ENCODE data around the gene FGFR4.
A peak's percentile ranks its signal among the peaks of the same experiment; 100 is the strongest.

Gene FGFR4

GRCh38 chr5:177107159-177107558 lies 20.4 kb downstream of the FGFR4 start:
- no peak for DNase-seq (ENCODE audit: insufficient read length)
- no peak for FAIRE-seq
- TF ChIP-seq POLR2A (IDR thresholded peaks at IDR 0.05; ENCODE audit: low read depth, low read length): no peak
- no peak for TF ChIP-seq POLR2AphosphoS5 (IDR thresholded peaks at IDR 0.05; ENCODE audit: low read depth, low read length)
- no peak for TF ChIP-seq TAF1 (IDR thresholded peaks at IDR 0.05; ENCODE audit: borderline replicate concordance, low read depth, low read length)

GRCh38 chr5:177109810-177110209 lies 23.1 kb downstream of the FGFR4 start:
- FAIRE-seq (no peak), DNase-seq (ENCODE audit: insufficient read length) (no peak)
- TF ChIP-seq POLR2AphosphoS5 (IDR thresholded peaks at IDR 0.05; ENCODE audit: low read depth, low read length) (no peak), TAF1 (IDR thresholded peaks at IDR 0.05; ENCODE audit: borderline replicate concordance, low read depth, low read length) (no peak), POLR2A (IDR thresholded peaks at IDR 0.05; ENCODE audit: low read depth, low read length) (no peak)

- no peak for TF ChIP-seq POLR2AphosphoS5 (IDR thresholded peaks at IDR 0.05; ENCODE audit: low read depth, low read length)
- TF ChIP-seq POLR2A (IDR thresholded peaks at IDR 0.05; ENCODE audit: low read depth, low read length): no peak
- no peak for TF ChIP-seq TAF1 (IDR thresholded peaks at IDR 0.05; ENCODE audit: borderline replicate concordance, low read depth, low read length)
- peak; percentile 77 for FAIRE-seq
These were observed 25.1 kb downstream of the FGFR4 start for GRCh38 chr5:177111720-177112394.

GRCh38 chr5:177112589-177113220 lies 26.0 kb downstream of the FGFR4 start:
- FAIRE-seq (no peak), DNase-seq (ENCODE audit: insufficient read length) (no peak)
- TF ChIP-seq TAF1 (IDR thresholded peaks at IDR 0.05; ENCODE audit: borderline replicate concordance, low read depth, low read length) (no peak), POLR2A (IDR thresholded peaks at IDR 0.05; ENCODE audit: low read depth, low read length) (no peak), POLR2AphosphoS5 (IDR thresholded peaks at IDR 0.05; ENCODE audit: low read depth, low read length) (no peak)

More at GRCh38 chr5:177111720-177112394, 25.1 kb downstream of the FGFR4 start:
- peak; percentile 67 for DNase-seq (ENCODE audit: insufficient read length)

GRCh38 chr5:177113566-177114424 lies 27.1 kb downstream of the FGFR4 start:
- peak; percentile 98 for FAIRE-seq
- TF ChIP-seq POLR2A (IDR thresholded peaks at IDR 0.05; ENCODE audit: low read depth, low read length) (no peak), TAF1 (IDR thresholded peaks at IDR 0.05; ENCODE audit: borderline replicate concordance, low read depth, low read length) (no peak), POLR2AphosphoS5 (IDR thresholded peaks at IDR 0.05; ENCODE audit: low read depth, low read length) (no peak)
- peak; percentile 82 for DNase-seq (ENCODE audit: insufficient read length)

- DNase-seq (ENCODE audit: insufficient read length): peak; percentile 68
- no peak for TF ChIP-seq POLR2A (IDR thresholded peaks at IDR 0.05; ENCODE audit: low read depth, low read length)
- TF ChIP-seq POLR2AphosphoS5 (IDR thresholded peaks at IDR 0.05; ENCODE audit: low read depth, low read length): no peak
- TF ChIP-seq TAF1 (IDR thresholded peaks at IDR 0.05; ENCODE audit: borderline replicate concordance, low read depth, low read length): no peak
- FAIRE-seq: no peak
These were observed 30.1 kb downstream of the FGFR4 start for GRCh38 chr5:177116631-177117373.

GRCh38 chr5:177117441-177118045 lies 30.8 kb downstream of the FGFR4 start:
- FAIRE-seq (no peak), DNase-seq (ENCODE audit: insufficient read length) (no peak)
- TF ChIP-seq TAF1 (IDR thresholded peaks at IDR 0.05; ENCODE audit: borderline replicate concordance, low read depth, low read length) (no peak), POLR2AphosphoS5 (IDR thresholded peaks at IDR 0.05; ENCODE audit: low read depth, low read length) (no peak), POLR2A (IDR thresholded peaks at IDR 0.05; ENCODE audit: low read depth, low read length) (no peak)

GRCh38 chr5:177122566-177122965 lies 35.9 kb downstream of the FGFR4 start:
- FAIRE-seq: no peak
- no peak for TF ChIP-seq POLR2A (IDR thresholded peaks at IDR 0.05; ENCODE audit: low read depth, low read length)
- no peak for TF ChIP-seq TAF1 (IDR thresholded peaks at IDR 0.05; ENCODE audit: borderline replicate concordance, low read depth, low read length)
- no peak for DNase-seq (ENCODE audit: insufficient read length)

- no peak for FAIRE-seq
- no peak for DNase-seq (ENCODE audit: insufficient read length)
- TF ChIP-seq TAF1 (IDR thresholded peaks at IDR 0.05; ENCODE audit: borderline replicate concordance, low read depth, low read length) (no peak), POLR2AphosphoS5 (IDR thresholded peaks at IDR 0.05; ENCODE audit: low read depth, low read length) (no peak), POLR2A (IDR thresholded peaks at IDR 0.05; ENCODE audit: low read depth, low read length) (no peak)
These were observed 37.2 kb downstream of the FGFR4 start for GRCh38 chr5:177123789-177124485.

- no peak for FAIRE-seq
- DNase-seq (ENCODE audit: insufficient read length): no peak
- no peak for TF ChIP-seq POLR2A (IDR thresholded peaks at IDR 0.05; ENCODE audit: low read depth, low read length)
- no peak for TF ChIP-seq TAF1 (IDR thresholded peaks at IDR 0.05; ENCODE audit: borderline replicate concordance, low read depth, low read length)
- TF ChIP-seq POLR2AphosphoS5 (IDR thresholded peaks at IDR 0.05; ENCODE audit: low read depth, low read length): no peak
These were observed 37.8 kb downstream of the FGFR4 start for GRCh38 chr5:177124486-177124991.

Data from GM12892 (cell line).